HCT116 (cell line): Measurements from ENCODE around the gene CRYGD. TPM values are rescaled to one million over a fixed set of nuclear protein-coding genes. Genes with fewer than 3 reads are reported as not detected.

Experiments
- ATAC-seq: fragments of 200-7000 bp; cut with Tn5 transposase; 2 replicates; pipeline ENCODE4 v1.9.1; 2020; ENCODE audit warnings: mild to moderate bottlenecking, moderate library complexity
- BruUV-seq: library from RNA; stranded (reverse); fragments of 400-500 nt; replicated peaks from 2 replicates; lab custom pipeline; 2021; lab: Mats Ljungman, UMichigan
- CTCF ChIA-PET: fragments of 300-600 bp; sonication (Branson Sonifier 250); formaldehyde crosslinking; loops from one replicate; lab custom pipeline; 2021; ENCODE audit warnings: antibody characterized with exemption; lab: Charles Lee
- POLR2A ChIA-PET: fragments of 300-600, 350-600 bp; sonication (Branson Sonifier 250); formaldehyde crosslinking; loops from one replicate; lab custom pipeline; 2021; ENCODE audit warnings: antibody characterized with exemption; lab: Charles Lee
- RAD21 ChIA-PET, 2 experiments: fragments of 300-600 bp; sonication (Branson Sonifier 250); formaldehyde crosslinking; loops; one replicate each; lab custom pipeline; 2023; ENCODE audit warnings: low total read pairs in 2 of 2; ENCODE audit not compliant: uncharacterized antibody in 2 of 2, unreplicated experiment in 2 of 2, low non-redundant PET in 1 of 2; lab: Charles Lee
- DNase-seq: peaks from one replicate; pipeline ENCODE4 v3.0.0-alpha.2; 2010; ENCODE audit warnings: low read depth, low spot score
- H2AFZ ChIP-seq: fragments of 200-600 bp; shearing (Covaris generic), sonication (generic); 2 replicates; pipeline ENCODE4 v1.6.1; 2017; ENCODE audit warnings: low read depth, mixed run types, mixed read lengths, antibody characterized with exemption, low read length; ENCODE audit not compliant: poor library complexity, severe bottlenecking
- H3K27ac ChIP-seq: 2 replicates; pipeline ENCODE4 v1.5.1; 2012; ENCODE audit warnings: low read depth, low read length
- H3K27me3 ChIP-seq: fragments of 200-600 bp; sonication (generic); 2 replicates; pipeline ENCODE4 v1.6.1; 2016; ENCODE audit warnings: mixed run types, low read length, mixed read lengths; ENCODE audit not compliant: insufficient read depth
- H3K36me3 ChIP-seq, 2 experiments: fragments of 200-500 bp in 1 of 2; fragments of 200-600 bp in 1 of 2; sonication (Bioruptor generic) in 1 of 2; sonication (generic) in 1 of 2; 2 replicates each; pipeline versions ENCODE4 v1.5.1 to v1.6.1; 2014 to 2016; ENCODE audit warnings: low read length in 2 of 2, inconsistent platforms in 1 of 2, mixed read lengths in 1 of 2, mixed run types in 1 of 2; ENCODE audit not compliant: insufficient read depth in 2 of 2, control insufficient read depth in 1 of 2
- H3K4me1 ChIP-seq, 2 experiments: fragments of 200-600 bp in 1 of 2; sonication (generic) in 1 of 2; 2 replicates each; pipeline versions ENCODE4 v1.5.1 to v1.6.1; 2012 to 2017; ENCODE audit warnings: low read length in 2 of 2, inconsistent platforms in 1 of 2, mild to moderate bottlenecking in 1 of 2, mixed read lengths in 1 of 2, mixed run types in 1 of 2, moderate library complexity in 1 of 2; ENCODE audit not compliant: insufficient read depth in 2 of 2, control insufficient read depth in 1 of 2
- H3K4me2 ChIP-seq: fragments of 200-600 bp; sonication (generic); 2 replicates; pipeline ENCODE4 v1.6.1; 2017; ENCODE audit warnings: mixed run types, low read length, mixed read lengths
- H3K4me3 ChIP-seq, 2 experiments: fragments of 200-600 bp in 1 of 2; sonication (generic) in 1 of 2; replicated peaks in 1 of 2; 2 replicates each; pipeline ENCODE4 v1.5.1; 2011 to 2016; ENCODE audit warnings: low read length in 2 of 2, control low read depth in 1 of 2, low read depth in 1 of 2, mild to moderate bottlenecking in 1 of 2, mixed read lengths in 1 of 2, mixed run types in 1 of 2
- H3K79me2 ChIP-seq: fragments of 200-600 bp; sonication (generic); 2 replicates; pipeline ENCODE4 v1.6.1; 2017; ENCODE audit warnings: mild to moderate bottlenecking, mixed run types, low read length, moderate library complexity, mixed read lengths; ENCODE audit not compliant: insufficient read depth
- H3K9ac ChIP-seq: fragments of 200-600 bp; sonication (generic); 2 replicates; pipeline ENCODE4 v1.6.1; 2016; ENCODE audit warnings: low read length, mixed read lengths
- H3K9me2 ChIP-seq: fragments of 200-600 bp; sonication (generic), shearing (Covaris generic); 2 replicates; pipeline ENCODE4 v1.6.1; 2017; ENCODE audit warnings: mixed run types, mild to moderate bottlenecking, moderate library complexity; ENCODE audit not compliant: insufficient read depth
- H3K9me3 ChIP-seq, 2 experiments: fragments of 200-500 bp in 1 of 2; fragments of 200-600 bp in 1 of 2; sonication (Bioruptor generic) in 1 of 2; sonication (generic) in 1 of 2; 2 replicates each; pipeline ENCODE4 v1.6.1; 2014 to 2017; ENCODE audit warnings: low read length in 2 of 2, mixed read lengths in 2 of 2, inconsistent platforms in 1 of 2, low read depth in 1 of 2, mild to moderate bottlenecking in 1 of 2, mixed run types in 1 of 2, moderate library complexity in 1 of 2; ENCODE audit not compliant: control insufficient read depth in 1 of 2, insufficient read depth in 1 of 2
- H4K20me1 ChIP-seq: fragments of 200-600 bp; sonication (generic), shearing (Covaris generic); 2 replicates; pipeline ENCODE4 v1.6.1; 2017; ENCODE audit warnings: mixed run types, mild to moderate bottlenecking, moderate library complexity; ENCODE audit not compliant: insufficient read depth
- ATF3 ChIP-seq: IDR thresholded peaks from 2 replicates; pipeline ENCODE4 v1.6.1; 2012
- CBX3 ChIP-seq: IDR thresholded peaks from 2 replicates; pipeline ENCODE4 v1.6.1; 2012; ENCODE audit warnings: low read depth
- CTCF ChIP-seq, 3 experiments: fragments of 200-600 bp in 1 of 3; sonication (generic) in 1 of 3; IDR thresholded peaks in 2 of 3; conservative IDR thresholded peaks in 1 of 3; 2 replicates each; pipeline ENCODE4 v1.5.1; 2012 to 2017; ENCODE audit warnings: low read depth in 2 of 3, low read length in 2 of 3, antibody characterized with exemption in 1 of 3, borderline replicate concordance in 1 of 3, control low read depth in 1 of 3, mild to moderate bottlenecking in 1 of 3, mixed read lengths in 1 of 3, mixed run types in 1 of 3, moderate library complexity in 1 of 3; ENCODE audit not compliant: insufficient read depth in 1 of 3
- EGR1 ChIP-seq: IDR thresholded peaks from 2 replicates; pipeline ENCODE4 v1.6.1; 2012; ENCODE audit warnings: low read depth
- ELF1 ChIP-seq: IDR thresholded peaks from 2 replicates; pipeline ENCODE4 v1.6.1; 2012; ENCODE audit warnings: low read depth, borderline replicate concordance
- EZH2 ChIP-seq: fragments of 200-600 bp; sonication (generic); IDR thresholded peaks from 2 replicates; pipeline ENCODE4 v1.6.1; 2017; ENCODE audit warnings: antibody characterized with exemption, mixed run types
- EZH2phosphoT487 ChIP-seq: fragments of 200-600 bp; IDR thresholded peaks from 2 replicates; pipeline ENCODE4 v1.6.1; 2018; ENCODE audit warnings: antibody characterized with exemption, borderline replicate concordance
- FOSL1 ChIP-seq: IDR thresholded peaks from 2 replicates; pipeline ENCODE4 v1.6.1; 2012; ENCODE audit warnings: low read depth
- JUND ChIP-seq: IDR thresholded peaks from 2 replicates; pipeline ENCODE4 v1.6.1; 2012
- MAX ChIP-seq: IDR thresholded peaks from 2 replicates; pipeline ENCODE4 v1.6.1; 2012
- POLR2A ChIP-seq: IDR thresholded peaks from 2 replicates; pipeline ENCODE4 v1.7.0; 2011; ENCODE audit warnings: borderline replicate concordance; ENCODE audit not compliant: insufficient read depth, insufficient read length; ENCODE audit errors: extremely low read depth
- POLR2AphosphoS5 ChIP-seq: IDR thresholded peaks from 2 replicates; pipeline ENCODE4 v1.6.1; 2011; ENCODE audit warnings: mild to moderate bottlenecking, low read depth, low read length, moderate library complexity
- RAD21 ChIP-seq: IDR thresholded peaks from 2 replicates; pipeline ENCODE4 v1.6.1; 2012; ENCODE audit warnings: low read depth, mild to moderate bottlenecking
- REST ChIP-seq: IDR thresholded peaks from 2 replicates; pipeline ENCODE4 v1.6.1; 2012; ENCODE audit warnings: low read depth
- SIN3A ChIP-seq: IDR thresholded peaks from 2 replicates; pipeline ENCODE4 v1.6.1; 2012; ENCODE audit warnings: low read depth
- SP1 ChIP-seq: IDR thresholded peaks from 2 replicates; pipeline ENCODE4 v1.6.1; 2012; ENCODE audit warnings: low read depth
- SRF ChIP-seq: IDR thresholded peaks from 2 replicates; pipeline ENCODE4 v1.6.1; 2012; ENCODE audit warnings: low read depth
- YY1 ChIP-seq: IDR thresholded peaks from 2 replicates; pipeline ENCODE4 v1.6.1; 2011; ENCODE audit warnings: low read length, low read depth, moderate library complexity, mild to moderate bottlenecking; ENCODE audit not compliant: insufficient replicate concordance; ENCODE audit errors: extremely low read depth
- ZFX ChIP-seq: fragments of 450-650 bp; IDR thresholded peaks from 2 replicates; pipeline ENCODE4 v1.6.1; 2017
- ZNF274 ChIP-seq: fragments of 200-500 bp; sonication (Bioruptor generic); IDR thresholded peaks from 2 replicates; pipeline ENCODE4 v1.6.1; 2014; ENCODE audit warnings: mild to moderate bottlenecking, low read depth, low read length, inconsistent platforms
- intact Hi-C: fragments of 100-400 bp; cut with micrococcal nuclease; formaldehyde crosslinking; loops from 2 replicates; pipeline ENCODE4 v1.10.0; 2022
- total RNA-seq: library from RNA; stranded (reverse); gene quantifications from one replicate; pipeline ENCODE4 v1.2.1, GENCODE V29; 2021; ENCODE audit not compliant: unreplicated experiment

CRYGD gene
- total RNA-seq, 1 experiment from 2014 or later = not detected

- no peaks in the 10 kb centered on the region for H4K20me1 ChIP-seq
- CTCF ChIA-PET = interaction anchor here (1.3 kb wide), 1 partner anchor 45 kb away, joined by 4 read pairs; no protein-coding TSS in a partner anchor
- H3K79me2 ChIP-seq = no peaks in the 10 kb centered on the region
- H3K4me3 ChIP-seq = no peak overlapping the region
- BruUV-seq = no TSS peak
- H3K27ac ChIP-seq = no peak overlapping the region
- no peaks in the 10 kb centered on the region for H3K36me3 ChIP-seq
- H3K9me2 ChIP-seq = no peaks in the 10 kb centered on the region
- H3K27me3 ChIP-seq = no peaks in the 10 kb centered on the region
- no peak overlapping the region for H3K4me2 ChIP-seq
- POLR2A ChIA-PET = no interaction called here
- no peaks in the 10 kb centered on the region for H3K4me1 ChIP-seq
- TF ChIP-seq EZH2phosphoT487 = no peak
- TF ChIP-seq MAX = no peak
- TF ChIP-seq ELF1 = no peak
- TF ChIP-seq ATF3 = no peak
- TF ChIP-seq JUND = no peak
- no peak for TF ChIP-seq CBX3
- no peak for TF ChIP-seq POLR2A
- no peak for TF ChIP-seq FOSL1
- no peak for TF ChIP-seq RAD21
- TF ChIP-seq ZFX = no peak
- TF ChIP-seq POLR2AphosphoS5 = no peak
- no peak for TF ChIP-seq YY1
- TF ChIP-seq SRF = no peak
- TF ChIP-seq EZH2 = no peak
- no peak for TF ChIP-seq CTCF (IDR thresholded peaks at IDR 0.05 in 2 of 3, conservative IDR thresholded peaks at IDR 0.05 in 1 of 3; ENCODE audit: borderline replicate concordance in 1 of 3, insufficient read depth in 1 of 3, low read depth in 2 of 3, low read length in 2 of 3)
- no peak for TF ChIP-seq SIN3A
- no peak for TF ChIP-seq ZNF274
- no peak for TF ChIP-seq EGR1
- TF ChIP-seq SP1 = no peak
- no peak for TF ChIP-seq REST
- intact Hi-C loops = no loop called here
- H2AFZ ChIP-seq = no peak overlapping the region
- ATAC-seq (no peak), DNase-seq (no peak)
- no peaks in the 10 kb centered on the region for H3K9me3 ChIP-seq
- no peak overlapping the region for H3K9ac ChIP-seq
- RAD21 ChIA-PET = no interaction called here
Measured at GRCh38 chr2:208147008-208147407, 22.7 kb upstream of the CRYGD start.
